Pericardium fibroblast (primary cell): Measurements from ENCODE around the gene PLSCR1. TPM values are rescaled to one million over a fixed set of nuclear protein-coding genes. Genes with fewer than 3 reads are reported as not detected.

Experiments used
- total RNA-seq: library from RNA; depleted of rRNA; stranded (reverse); fragments of >200 nt; gene quantifications from 2 replicates; pipeline ENCODE4 v1.2.3, GENCODE V29; 2015

The PLSCR1 gene
- total RNA-seq = 78.2 and 172 TPM in 2 replicates

GRCh38 chr3:146544002-146544928 is at the start of gene PLSCR1:
PLSCR1 (minus strand) TSS chr3:146544607; CDS start chr3:146536552, 8,055 bp downstream.

GRCh38 chr3:146469150-146470017 is 75.0 kb downstream of the PLSCR1 start, which contains the start of gene PLSCR2:
PLSCR2 (minus strand) TSS chr3:146469561; CDS start chr3:146459904, 9,657 bp downstream.

Other genes starting within 250 kb of the PLSCR1 start
- gene PLSCR2, start 75.0 kb downstream of the PLSCR1 start, total RNA-seq = not detected in 2 replicates
- not detected in 2 replicates for gene PLSCR5, start 60.7 kb upstream of the PLSCR1 start, total RNA-seq